Dermis microvascular lymphatic vessel endothelial cell (primary cell): ENCODE results near the gene UFD1. TPM values are rescaled to one million over a fixed set of nuclear protein-coding genes. Genes with fewer than 3 reads are reported as not detected.
A peak's percentile ranks its signal among the peaks of the same experiment; 100 is the strongest.
"Not testable (repeated sequence)": the region's sequence is repeated elsewhere in the genome, so short reads cannot be mapped to it uniquely, and the experiment has no call there.

Experiments
- DNase-seq, 2 donors: peaks; one replicate each; pipeline versions ENCODE4 v3.0.0 to v3.0.0-alpha.2; 2010; ENCODE audit warnings: low read depth in 2 of 2
- total RNA-seq: library from RNA; depleted of rRNA; stranded (reverse); fragments of >200 nt; gene quantifications from 2 replicates; pipeline ENCODE4 v1.2.1, GENCODE V29; 2014

UFD1 gene
- total RNA-seq, 1 donor from 2014 or later = 119 TPM

DNA sequence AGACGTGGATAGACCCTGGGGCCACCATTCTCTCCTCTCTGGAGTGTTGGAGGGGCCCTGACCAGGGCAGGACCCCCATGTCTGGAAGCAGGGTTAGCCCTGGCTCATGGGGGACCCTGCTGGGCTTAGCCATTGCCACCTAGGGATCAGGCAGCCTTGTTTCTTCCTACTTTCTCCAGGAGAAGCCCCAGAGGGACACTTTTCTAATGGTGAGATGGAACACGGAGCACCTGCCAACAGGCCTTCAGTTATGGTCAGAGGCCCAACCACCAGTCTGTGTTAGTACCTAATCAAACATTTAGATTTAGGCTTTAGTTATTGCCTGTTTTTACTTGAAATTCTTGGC, 29.6 kb downstream of the UFD1 start:
- no peak for DNase-seq

DNA sequence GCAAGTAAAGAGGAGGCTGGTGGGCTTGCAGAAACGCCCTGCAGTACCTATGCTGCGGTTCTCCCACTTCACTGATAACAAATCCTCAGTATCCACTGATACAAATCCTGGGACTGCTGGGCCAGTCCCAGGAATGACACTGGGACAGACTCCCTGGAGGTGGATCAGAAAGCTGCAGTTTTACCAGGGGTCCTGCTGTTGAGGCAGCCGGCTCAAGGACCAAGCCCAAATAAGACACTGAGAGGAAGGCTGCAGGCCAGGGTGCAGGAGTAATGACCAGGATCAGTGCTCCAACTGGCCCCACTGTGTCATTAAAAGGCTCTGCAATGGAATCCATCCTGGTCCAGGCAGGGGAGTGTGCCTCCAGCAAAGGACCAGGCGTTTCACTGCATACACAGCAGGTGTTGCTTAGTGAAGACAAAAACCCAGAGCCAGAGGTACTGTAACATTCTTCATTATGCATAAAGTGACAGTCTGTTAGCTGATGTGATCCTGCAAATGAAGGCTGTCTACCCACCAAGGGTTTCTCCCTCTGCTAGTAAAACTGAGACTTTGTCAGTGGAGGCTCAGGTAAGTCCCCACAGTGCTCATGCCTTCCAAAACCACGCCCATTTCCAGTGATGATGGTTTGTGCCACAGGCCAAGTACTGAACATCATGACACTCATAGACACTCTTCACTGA, 30.1 kb downstream of the UFD1 start:
- DNase-seq = no peak

DNA sequence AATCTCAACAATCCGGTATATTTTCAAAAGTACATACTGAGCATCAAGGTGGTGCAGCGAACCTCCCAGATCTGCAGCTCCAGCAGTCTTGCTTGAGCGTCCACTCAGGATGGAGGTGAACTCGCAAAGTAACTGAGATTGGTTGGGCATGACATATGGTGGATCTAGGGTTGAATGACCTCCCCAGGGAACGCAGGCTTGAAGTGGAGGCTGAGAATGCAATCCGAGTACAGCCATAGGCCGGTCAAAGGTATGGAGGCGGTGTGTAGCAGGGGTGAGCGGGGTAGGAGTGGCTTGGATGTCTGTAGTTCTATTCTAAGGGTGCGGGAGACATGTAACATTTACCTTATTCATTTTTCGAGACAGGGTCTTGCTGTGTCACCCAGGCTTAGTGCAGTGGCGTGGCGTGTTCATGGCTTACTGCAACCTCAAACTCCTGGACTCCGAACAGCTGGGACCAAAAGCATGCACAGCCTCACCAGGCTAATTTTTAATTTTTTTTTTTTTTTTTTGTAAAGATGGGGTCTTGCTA, 30.9 kb downstream of the UFD1 start:
- DNase-seq = peak in 1 of 2 donors; percentile 24

DNA sequence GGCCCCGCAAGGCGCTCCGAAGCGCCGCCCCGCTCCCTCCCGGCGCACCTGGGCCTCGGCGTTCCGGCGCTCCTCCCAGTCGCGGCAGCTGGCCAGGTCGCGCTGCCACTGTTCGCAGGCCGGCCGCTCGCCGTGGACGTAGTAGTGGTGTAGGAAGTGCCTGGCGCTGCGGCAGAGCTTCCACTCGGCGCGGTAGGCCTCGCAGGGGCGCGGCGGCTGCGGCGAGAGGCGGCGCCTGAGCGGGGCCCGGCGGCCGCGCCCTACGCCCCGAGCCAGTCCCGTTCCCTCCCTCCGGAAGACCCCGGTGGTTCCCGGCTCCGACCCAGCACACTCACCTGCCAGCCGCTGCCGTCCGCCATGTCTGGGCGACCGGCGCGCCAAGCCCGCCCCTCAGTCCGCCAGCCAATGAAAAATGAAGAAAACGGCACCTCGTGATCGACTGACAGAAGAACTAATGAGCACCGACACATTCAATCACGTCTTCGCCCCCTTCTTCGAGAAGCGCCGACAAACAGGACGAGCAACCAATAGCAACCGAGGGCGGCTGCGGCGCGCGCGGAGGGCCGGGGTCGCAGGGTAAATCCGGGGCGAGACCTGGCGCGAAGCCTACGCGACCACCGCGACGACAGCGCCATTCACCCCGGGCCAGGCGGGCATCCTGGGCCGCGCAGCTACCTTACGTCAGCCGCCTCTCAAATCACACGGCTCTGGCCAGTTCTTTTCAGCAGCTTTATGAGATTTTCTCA, 31.5 kb downstream of the UFD1 start, which contains the start of gene C22orf39:
C22orf39 (minus strand) TSS at position 382 of the 746 bp plus-strand sequence; CDS start at position 359, 23 bp downstream.
- peak; percentile 82 to 96 for DNase-seq

DNA sequence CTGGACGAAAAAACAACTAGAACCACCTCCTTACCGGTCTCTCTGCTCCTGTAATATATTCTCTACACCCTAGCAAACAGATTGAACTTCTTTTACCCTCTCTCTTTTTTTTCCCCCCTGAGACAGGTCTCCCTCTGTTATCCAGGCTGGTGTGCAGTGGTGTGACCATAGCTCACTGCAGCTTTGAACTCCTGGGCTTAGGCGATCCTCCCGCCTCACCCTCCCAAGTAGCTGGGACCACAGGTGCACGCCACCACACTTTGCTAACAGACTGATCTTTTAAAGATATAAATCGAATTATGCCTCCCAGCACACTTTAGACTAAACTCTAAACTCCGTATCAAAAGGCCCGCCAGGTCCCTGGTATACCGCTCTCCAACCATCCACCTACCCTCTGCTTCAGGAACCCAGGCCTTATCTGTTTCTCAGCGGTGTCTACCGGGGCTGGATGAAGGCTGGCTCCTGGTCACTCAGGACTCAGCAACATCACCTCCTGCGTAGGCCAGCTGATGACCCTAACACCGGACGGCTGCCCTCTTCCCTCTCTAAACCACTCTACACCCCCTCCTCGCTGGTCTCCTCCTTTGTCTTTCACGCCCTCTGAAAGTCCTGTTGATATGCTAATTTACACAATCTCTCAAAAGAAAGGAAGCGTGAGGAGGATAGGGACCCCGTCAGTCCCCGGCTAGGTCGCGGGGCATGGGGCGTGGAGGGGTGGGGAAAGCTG, 32.2 kb downstream of the UFD1 start:
- DNase-seq = peak in 1 of 2 donors; percentile 33

DNA sequence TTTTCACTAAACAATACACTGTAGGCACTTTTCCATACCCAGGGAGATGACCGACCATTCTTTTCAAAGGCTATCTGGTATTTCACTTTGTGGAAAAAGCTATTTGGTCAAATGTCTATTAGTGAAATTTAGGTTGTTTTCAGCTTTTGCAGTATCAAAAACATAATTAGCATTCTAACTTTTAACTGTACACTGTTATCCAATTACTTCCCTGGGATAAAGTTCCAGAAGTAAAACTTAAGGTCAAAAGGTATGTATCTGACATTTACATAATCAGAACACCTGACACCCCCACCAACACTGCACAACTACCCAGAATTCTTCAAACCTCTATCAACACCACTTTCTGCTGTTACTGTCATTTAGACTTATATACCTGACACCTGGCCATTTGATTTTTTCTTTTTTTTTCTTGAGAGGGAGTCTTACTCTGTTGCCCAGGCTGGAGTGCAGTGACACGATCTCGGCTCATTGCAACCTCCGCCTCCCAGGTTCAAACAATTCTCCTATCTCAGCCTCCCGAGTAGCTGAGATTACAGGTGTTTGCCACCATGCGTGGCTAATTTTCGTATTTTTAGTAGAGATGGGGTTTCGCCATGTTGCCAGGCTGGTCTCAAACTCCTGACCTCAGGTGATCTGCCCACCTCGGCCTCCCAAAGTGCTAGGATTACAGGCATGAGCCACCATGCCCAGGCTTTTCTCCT, 33.6 kb downstream of the UFD1 start:
- not testable (repeated sequence) for DNase-seq

DNA sequence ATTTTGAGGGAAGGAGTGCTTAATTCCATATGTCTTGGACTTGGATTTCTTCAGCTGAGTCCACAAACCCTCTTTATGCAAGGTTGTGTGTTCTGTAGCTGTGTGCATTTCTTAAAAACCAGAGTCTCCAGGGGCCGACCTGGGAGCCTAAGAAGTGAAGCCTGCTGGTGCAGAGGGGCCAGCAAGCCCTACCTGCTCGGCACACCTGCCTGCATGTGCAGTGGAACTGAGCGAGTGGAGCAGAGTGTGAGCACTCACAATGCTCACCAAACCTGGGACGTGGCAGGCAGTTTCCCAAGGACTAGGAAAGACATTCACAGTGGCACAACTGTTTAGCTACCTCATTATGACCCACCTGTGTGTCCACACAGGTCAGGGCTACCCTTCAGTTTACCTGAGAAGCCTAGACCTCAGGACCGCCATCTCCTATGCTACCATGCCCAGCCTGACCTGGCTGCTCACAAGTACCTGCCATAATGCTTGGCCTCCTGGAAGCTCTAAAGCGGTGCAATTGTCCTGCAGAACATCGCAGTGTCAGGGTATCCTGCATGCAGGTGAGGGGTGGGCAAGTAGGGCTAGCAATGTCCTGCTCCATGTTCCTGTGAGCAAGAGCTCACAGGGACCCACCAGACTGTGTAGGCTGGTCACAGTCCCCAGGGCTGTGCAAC, 35.3 kb downstream of the UFD1 start:
- no peak for DNase-seq

DNA sequence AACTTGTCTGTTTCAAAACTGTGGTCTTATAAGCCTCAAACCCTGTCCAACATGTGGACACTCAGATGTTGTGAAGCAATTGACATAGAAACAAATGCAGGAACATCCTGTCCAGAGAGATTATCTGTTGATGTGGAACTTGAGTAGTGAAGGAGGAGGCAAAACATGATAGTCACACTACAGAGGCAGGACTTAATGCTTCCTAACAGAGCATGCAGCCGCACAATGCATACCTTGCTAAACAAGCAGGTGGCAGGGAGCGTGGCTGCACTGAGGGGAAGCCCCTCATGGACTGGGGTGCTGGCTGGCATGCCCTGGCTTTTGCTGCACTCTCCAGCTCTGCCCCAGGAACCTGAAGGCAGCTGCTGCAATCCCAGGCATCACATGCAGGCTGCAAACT, 36.8 kb downstream of the UFD1 start:
- no peak for DNase-seq

DNA sequence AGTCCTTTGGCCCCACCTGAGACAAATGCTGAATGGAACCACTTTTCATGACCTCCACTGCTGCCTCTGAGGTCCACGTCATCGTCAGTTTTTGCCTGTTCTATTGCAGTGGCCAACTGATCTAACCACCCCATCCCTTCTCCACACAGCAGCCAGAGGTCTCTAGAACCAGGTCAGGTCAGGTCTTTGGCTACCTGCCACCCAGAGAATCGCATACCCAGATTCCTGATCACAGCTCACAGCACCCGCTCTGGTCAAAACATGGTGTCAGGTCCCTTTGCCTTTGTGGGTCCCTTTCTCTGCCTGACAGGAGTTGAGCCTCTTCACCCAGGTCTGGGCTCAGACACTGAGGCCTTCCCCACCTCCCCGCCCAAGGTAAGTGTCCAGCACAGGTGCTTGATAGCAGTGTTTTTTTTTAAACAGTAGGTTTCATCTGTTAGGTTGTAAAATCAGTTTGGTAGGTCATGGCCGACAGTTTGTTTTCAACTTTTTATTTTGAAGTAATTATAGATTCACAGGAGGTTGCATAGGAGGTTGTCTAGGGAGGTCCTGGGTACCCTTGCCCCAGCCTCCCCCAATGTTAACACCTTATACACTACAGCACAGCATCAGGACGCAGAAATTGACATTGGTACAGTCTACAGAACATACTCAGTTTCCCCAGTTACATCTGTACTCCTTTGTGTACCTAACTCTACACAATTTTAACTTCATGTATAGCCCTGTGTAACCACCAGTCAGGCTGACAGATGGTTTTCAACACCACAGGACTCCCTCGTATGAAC, 38.4 kb downstream of the UFD1 start:
- DNase-seq = no peak

DNA sequence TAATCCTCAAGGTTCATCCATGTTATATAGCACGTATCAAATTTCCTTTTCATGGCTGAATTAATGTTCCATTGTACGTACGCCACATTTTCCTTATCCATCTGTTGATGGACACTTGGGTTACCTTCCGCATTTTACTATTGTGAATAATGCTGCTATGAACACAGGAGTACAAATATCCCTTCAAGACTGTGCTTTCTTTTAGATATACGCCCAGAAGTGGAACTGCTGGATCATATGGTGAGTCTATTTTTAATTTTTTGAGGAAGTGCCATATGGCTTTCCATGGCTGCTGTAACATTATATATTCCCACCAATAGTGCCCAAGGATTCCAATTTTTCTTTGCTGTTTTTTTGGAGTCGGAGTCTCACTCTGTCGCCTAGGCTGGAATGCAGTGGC, 40.7 kb downstream of the UFD1 start:
- no peak for DNase-seq

DNA sequence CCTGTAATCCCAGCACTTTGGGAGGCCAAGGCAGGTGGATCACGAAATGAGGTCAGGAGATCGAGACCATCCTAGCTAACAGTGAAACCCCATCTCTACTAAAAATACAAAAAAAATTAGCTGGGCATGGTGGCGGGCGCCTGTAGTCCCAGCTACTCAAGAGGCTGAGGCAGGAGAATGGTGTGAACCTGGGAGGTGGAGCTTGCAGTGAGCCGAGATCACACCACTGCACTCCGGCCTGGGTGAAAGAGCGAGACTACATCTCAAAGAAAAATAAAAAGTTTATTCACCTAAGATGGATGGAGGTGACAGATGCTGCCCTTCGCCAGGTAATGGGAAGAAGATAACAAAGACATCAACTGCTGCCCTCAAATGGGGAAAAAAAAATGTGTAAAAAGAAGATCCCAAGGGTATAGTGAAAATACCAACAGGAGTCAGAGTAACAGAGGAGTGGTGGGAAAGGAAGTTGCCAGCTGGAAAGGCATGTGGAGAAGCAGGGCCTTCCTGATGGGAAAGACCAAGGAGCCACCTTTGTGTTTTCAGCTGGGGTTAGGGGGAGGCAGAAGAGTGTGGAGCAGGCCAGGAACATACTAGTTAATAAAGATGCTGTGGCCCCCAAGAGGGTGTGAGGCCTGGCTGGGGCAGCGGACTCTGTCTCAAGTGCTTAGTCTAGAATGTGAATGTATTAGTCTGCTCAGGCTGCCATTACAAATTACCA, 42.4 kb downstream of the UFD1 start:
- not testable (repeated sequence) for DNase-seq

DNA sequence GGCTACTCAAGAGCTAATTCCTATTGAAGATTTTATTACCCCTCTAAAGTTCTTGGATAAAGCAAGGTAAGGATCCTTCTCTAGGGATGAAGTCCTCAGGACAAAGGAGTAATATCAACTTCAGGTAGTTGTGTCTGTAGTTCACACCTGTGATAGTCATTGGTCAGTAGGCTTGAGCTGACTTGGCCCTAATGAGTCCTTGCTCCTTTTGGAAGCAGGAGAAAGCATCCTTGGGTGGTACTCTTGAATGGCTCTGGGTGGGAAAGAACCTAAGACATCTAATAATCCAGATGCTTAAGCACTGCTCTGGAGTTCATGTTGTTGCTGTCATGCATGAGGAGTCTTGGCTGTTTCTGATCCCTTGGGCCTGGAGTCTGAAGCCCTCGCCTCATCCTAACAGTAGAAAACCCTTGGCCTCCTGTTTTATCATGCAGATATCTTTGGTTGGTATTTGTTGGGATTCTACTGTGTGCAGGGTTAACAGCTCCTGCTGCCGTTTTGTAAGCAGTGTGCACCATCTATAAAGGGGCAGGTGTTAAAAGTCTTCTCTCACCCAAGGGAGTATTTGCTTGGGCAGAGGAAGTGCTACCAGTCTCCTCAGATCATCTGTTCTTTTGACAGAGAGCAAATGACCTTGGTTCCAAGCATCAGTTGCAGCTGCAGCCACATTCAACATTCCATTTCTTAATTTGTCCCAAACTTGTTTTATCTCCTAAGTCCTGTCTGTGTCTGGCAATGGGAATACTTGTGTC, 44.0 kb downstream of the UFD1 start:
- no peak for DNase-seq

DNA sequence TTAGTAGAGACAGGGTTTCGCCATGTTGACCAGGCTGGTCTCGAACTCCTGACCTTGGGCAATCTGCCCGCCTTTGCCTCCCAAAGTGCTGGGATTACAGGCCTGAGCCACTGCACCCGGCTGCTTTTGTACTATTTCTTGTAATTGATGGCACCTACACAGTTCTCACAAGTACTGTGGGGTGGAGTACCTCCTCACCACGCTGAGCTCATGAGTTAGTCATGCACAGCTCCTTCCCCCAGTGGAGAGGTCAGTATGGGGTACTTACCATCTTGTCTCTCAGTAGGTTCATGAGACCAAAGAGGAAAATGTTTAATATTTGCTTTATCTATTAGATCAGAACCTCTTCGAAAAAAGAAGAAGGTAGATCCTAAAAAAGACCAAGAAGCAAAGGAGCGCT, 44.6 kb downstream of the UFD1 start:
- no peak for DNase-seq

DNA sequence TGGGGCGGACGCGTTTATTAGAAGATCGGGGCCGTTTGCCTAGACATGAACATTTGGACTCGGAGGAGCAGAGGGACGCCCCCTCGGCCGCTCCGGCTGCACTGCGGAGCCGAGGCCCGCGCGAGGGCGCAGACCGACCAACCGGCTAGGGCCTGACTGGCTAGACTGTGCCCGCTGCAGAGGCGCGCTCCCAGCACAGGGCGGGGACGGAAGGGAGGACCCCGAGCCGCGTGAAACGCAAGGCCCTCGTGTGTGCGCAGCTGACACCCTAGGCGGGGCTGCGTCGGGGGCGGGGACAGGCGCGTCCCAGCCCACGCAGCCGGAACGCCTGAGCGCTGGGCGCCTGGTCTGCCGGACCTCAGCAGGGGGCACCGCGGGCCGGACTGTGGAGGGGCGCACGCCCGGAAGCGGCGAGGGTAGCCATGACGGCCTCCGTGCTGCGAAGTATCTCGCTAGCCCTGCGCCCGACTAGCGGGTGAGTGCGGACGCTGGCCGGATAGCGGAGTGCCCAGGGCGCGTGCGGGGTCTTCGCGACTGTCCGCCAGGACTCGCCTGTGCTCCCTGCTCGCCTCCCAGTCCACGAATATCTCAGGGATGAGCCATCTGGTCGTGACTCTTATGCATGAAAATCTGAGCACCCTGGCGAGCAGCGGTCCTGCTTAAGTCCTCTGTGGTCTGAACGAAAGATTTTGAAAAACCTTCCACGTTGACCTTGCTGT, 46.7 kb downstream of the UFD1 start, which contains the start of gene MRPL40:
MRPL40 (plus strand) TSS at position 413 of the 719 bp plus-strand sequence; CDS start at position 423, 10 bp downstream.
- peak; percentile 87 to 97 for DNase-seq

DNA sequence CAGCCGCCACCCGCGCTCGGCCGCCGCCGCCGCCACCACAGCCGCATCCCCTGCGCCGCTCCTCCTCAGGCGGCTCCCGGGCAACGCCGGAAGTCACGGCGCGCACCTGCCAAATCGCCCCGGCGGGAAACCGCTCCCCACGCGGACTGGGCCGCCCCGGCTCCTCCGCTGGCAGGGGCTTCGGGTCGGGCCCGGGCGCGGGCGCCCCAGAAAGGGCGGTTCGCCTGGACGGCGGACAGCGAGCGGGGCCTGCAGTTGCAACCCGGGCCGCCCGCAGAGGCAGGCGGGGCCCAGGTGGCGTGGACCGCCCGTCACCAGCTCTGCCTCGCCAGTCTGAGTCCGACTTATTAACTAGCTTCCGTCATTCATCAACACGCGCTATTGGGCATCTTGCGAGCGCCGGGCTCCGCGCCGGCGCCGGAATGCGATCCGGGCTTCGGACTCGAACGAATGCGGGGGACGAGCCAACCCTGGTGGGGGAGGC, 47.3 kb downstream of the UFD1 start, which contains the start of gene HIRA:
HIRA (minus strand) TSS at position 85 of the 484 bp plus-strand sequence. CDS start 257 bp downstream, outside the sequence.
- DNase-seq = peak; percentile 30 to 77

DNA sequence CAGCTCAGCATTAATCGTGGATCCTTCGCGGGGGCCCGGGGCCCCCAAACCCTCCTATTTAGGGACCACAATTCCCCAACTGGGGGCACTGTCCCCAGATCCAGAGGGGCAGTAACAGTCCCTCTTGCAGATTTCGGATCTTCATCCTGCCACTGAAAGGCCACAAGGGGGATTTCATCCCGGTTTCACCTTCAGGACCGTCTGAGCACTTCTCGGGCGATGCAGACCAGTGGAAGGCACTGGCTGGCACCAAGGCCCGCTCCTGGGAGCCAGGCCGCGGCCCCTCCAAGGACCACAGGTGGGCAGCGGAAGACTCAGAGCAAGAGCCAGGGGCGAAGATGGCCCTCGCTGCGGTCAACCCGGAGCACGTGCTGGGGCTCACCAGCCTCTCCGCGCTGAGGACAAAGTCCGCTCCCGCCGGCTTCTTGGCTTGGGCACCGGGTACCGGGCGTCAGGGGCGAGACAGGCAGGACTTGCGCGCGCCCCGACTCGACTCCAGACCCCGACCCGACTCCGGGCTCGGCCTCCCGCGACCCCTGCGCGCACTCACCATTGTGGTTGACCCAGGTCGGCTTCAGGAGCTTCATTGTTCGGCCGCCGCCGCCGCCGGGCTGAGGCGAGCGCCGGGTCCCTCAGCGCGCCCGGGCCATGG, 48.0 kb downstream of the UFD1 start:
- peak in 1 of 2 donors; percentile 32 for DNase-seq
